GM12878 (cell line): Measurements from ENCODE around the gene AGBL4. TPM values are rescaled to one million over a fixed set of nuclear protein-coding genes. Genes with fewer than 3 reads are reported as not detected.

Experiments used
- ATAC-seq: fragments of 200-7000 bp; cut with Tn5 transposase; 3 replicates; pipeline ENCODE4 v1.9.1; 2020; ENCODE audit warnings: mild to moderate bottlenecking, moderate library complexity
- BruUV-seq: library from RNA; stranded (reverse); fragments of 400-500 nt; replicated peaks from 2 replicates; lab custom pipeline; 2021; lab: Mats Ljungman, UMichigan
- CTCF ChIA-PET: fragments of 300-600 bp; sonication (Branson Sonifier 250); formaldehyde crosslinking; extraction: SDS; loops from one replicate; lab custom pipeline; 2021; ENCODE audit warnings: inconsistent platforms; lab: Yijun Ruan, JAX
- POLR2A ChIA-PET: fragments of 350-600 bp; formaldehyde crosslinking; extraction: SDS; loops from one replicate; lab custom pipeline; 2021; ENCODE audit warnings: inconsistent platforms; lab: Charles Lee
- RAD21 ChIA-PET: fragments of 300-600 bp; sonication (Branson Sonifier 250); formaldehyde crosslinking; loops from one replicate; lab custom pipeline; 2023; ENCODE audit warnings: antibody characterized with exemption; ENCODE audit not compliant: unreplicated experiment; lab: Charles Lee
- SMC1A ChIA-PET: fragments of 300-600 bp; sonication (Branson Sonifier 250); formaldehyde crosslinking; loops from one replicate; lab custom pipeline; 2023; ENCODE audit not compliant: unreplicated experiment, uncharacterized antibody; lab: Charles Lee
- DNase-seq: peaks from one replicate; pipeline ENCODE4 v3.0.0-alpha.2; 2011; ENCODE audit warnings: low read depth, low spot score
- FAIRE-seq: peaks from 3 replicates; lab custom pipeline; 2011; peaks lifted over from hg19 to GRCh38; lab: Jason Lieb, UNC
- H2AFZ ChIP-seq: 2 replicates; pipeline ENCODE4 v1.6.0; 2011; ENCODE audit warnings: low read depth, low read length, control low read depth; ENCODE audit not compliant: control insufficient read depth
- H3K27ac ChIP-seq: 2 replicates; pipeline ENCODE4 v1.5.1; 2011; ENCODE audit warnings: control low read depth; ENCODE audit not compliant: control insufficient read depth, insufficient read depth
- H3K27me3 ChIP-seq, 2 experiments: replicated peaks in 1 of 2; 2 replicates each; pipeline versions ENCODE4 v1.6.0 to v1.6.1; 2011; ENCODE audit warnings: low read length in 1 of 2; ENCODE audit not compliant: control insufficient read depth in 2 of 2, insufficient read depth in 2 of 2
- H3K36me3 ChIP-seq, 2 experiments: 2 replicates each; pipeline ENCODE4 v1.5.1; 2011; ENCODE audit warnings: low read length in 1 of 2; ENCODE audit not compliant: control insufficient read depth in 2 of 2, insufficient read depth in 2 of 2
- H3K4me1 ChIP-seq: 2 replicates; pipeline ENCODE4 v1.6.1; 2011; ENCODE audit warnings: mild to moderate bottlenecking, low read length, moderate library complexity, mixed read lengths; ENCODE audit not compliant: control insufficient read depth, insufficient read depth
- H3K4me2 ChIP-seq: 2 replicates; pipeline ENCODE4 v1.6.0; 2011; ENCODE audit warnings: control low read depth; ENCODE audit not compliant: control insufficient read depth, insufficient read depth
- H3K4me3 ChIP-seq: fragments of 200-600 bp; sonication (generic); 2 replicates; pipeline ENCODE4 v1.5.1; 2016
- H3K79me2 ChIP-seq: 2 replicates; pipeline ENCODE4 v1.6.0; 2011; ENCODE audit warnings: low read length; ENCODE audit not compliant: control insufficient read depth, insufficient read depth
- H3K9ac ChIP-seq: 2 replicates; pipeline ENCODE4 v1.8.0; 2011; ENCODE audit warnings: low read length, control low read depth, mixed read lengths; ENCODE audit not compliant: control insufficient read depth, insufficient read depth
- H3K9me3 ChIP-seq: replicated peaks from 3 replicates; pipeline ENCODE4 v1.5.1; 2011; ENCODE audit warnings: mild to moderate bottlenecking, low read length; ENCODE audit not compliant: control insufficient read depth, insufficient read depth
- H4K20me1 ChIP-seq: 2 replicates; pipeline ENCODE4 v1.6.0; 2011; ENCODE audit not compliant: control insufficient read depth, insufficient read depth
- ATF7 ChIP-seq: fragments of 450-650 bp; IDR thresholded peaks from 2 replicates; pipeline ENCODE4 v1.6.1; 2016; ENCODE audit warnings: low read depth, mild to moderate bottlenecking
- BCL11A ChIP-seq: IDR thresholded peaks from 2 replicates; pipeline ENCODE4 v1.6.1; 2011; ENCODE audit warnings: low read depth, low read length
- CTCF ChIP-seq, 3 experiments: IDR thresholded peaks in 2 of 3; conservative IDR thresholded peaks in 1 of 3; 2 replicates each; pipeline ENCODE4 v1.5.1; 2011; ENCODE audit warnings: low read depth in 3 of 3, low read length in 3 of 3, mild to moderate bottlenecking in 3 of 3, control low read depth in 2 of 3, moderate library complexity in 2 of 3, inconsistent platforms in 1 of 3, mixed read lengths in 1 of 3; ENCODE audit not compliant: control insufficient read depth in 2 of 3, insufficient read depth in 1 of 3; ENCODE audit errors: extremely low read depth in 1 of 3
- DPF2 ChIP-seq: fragments of 450-650 bp; IDR thresholded peaks from 2 replicates; pipeline ENCODE4 v1.6.1; 2017; ENCODE audit warnings: mild to moderate bottlenecking
- E2F4 ChIP-seq: IDR thresholded peaks from 2 replicates; pipeline ENCODE4 v1.6.1; 2012; ENCODE audit warnings: low read depth, low read length, improper control_type of control experiment
- E2F8 ChIP-seq: fragments of 450-650 bp; IDR thresholded peaks from 2 replicates; pipeline ENCODE4 v1.6.1; 2018; ENCODE audit warnings: mild to moderate bottlenecking, low read depth, moderate library complexity; ENCODE audit not compliant: partially characterized antibody
- PML ChIP-seq: IDR thresholded peaks from 2 replicates; pipeline ENCODE4 v1.6.1; 2012; ENCODE audit warnings: low read length, inconsistent platforms
- PRDM15 ChIP-seq: fragments of 450-650 bp; formaldehyde crosslinking; IDR thresholded peaks from 2 replicates; pipeline ENCODE4 v1.4.0; 2020; ENCODE audit warnings: mild to moderate bottlenecking, moderate library complexity
- TARDBP ChIP-seq: IDR thresholded peaks from 2 replicates; pipeline ENCODE4 v1.6.1; 2016; ENCODE audit warnings: borderline replicate concordance
- TCF7 ChIP-seq: IDR thresholded peaks from 2 replicates; pipeline ENCODE4 v1.6.1; 2014; ENCODE audit warnings: antibody characterized with exemption, borderline replicate concordance
- WRNIP1 ChIP-seq: IDR thresholded peaks from 2 replicates; pipeline ENCODE4 v1.6.1; 2011; ENCODE audit warnings: low read depth, low read length, improper control_type of control experiment, borderline replicate concordance
- in situ Hi-C: fragments of 300-500 bp; cut with MboI; formaldehyde crosslinking; loops from 9 replicates; pipeline ENCODE4 v1.14.3; 2018; ENCODE audit warnings: mixed read lengths
- intact Hi-C: fragments of 100-400 bp; cut with micrococcal nuclease; formaldehyde crosslinking; loops from one replicate; pipeline ENCODE4 v1.14.2; 2022; ENCODE audit not compliant: unreplicated experiment
- polyA plus RNA-seq, 11 experiments: library from polyadenylated mRNA; depleted of rRNA in 4 of 11; unstranded in 6 of 11; stranded (reverse) in 5 of 11; fragments of >200 nt; fragmentation: Nextera tagmentation in 4 of 11; fragmentation: Illumina TruSeq in 1 of 11; extraction: Ambion mirVana in 4 of 11; extraction: Trizol in 1 of 11; gene quantifications; 1 replicate in 1 of 11; 2 replicates in 10 of 11; pipeline versions ENCODE4 v1.2.1 to v1.2.3, GENCODE V29; 2011 to 2016; ENCODE audit warnings: inconsistent platforms in 2 of 11, missing spikeins in 2 of 11, low read depth in 1 of 11
- total RNA-seq, 4 experiments: library from RNA; depleted of rRNA in 3 of 4; stranded (reverse); fragments of >200 nt in 3 of 4; fragmentation: Illumina TruSeq in 1 of 4; extraction: Trizol in 1 of 4; gene quantifications; 2 replicates each; pipeline versions ENCODE4 v1.2.1 to v1.2.3, GENCODE V29; 2013 to 2021
- TF ChIP-seq, protein P1 (sequence below): IDR thresholded peaks from 2 replicates; pipeline ENCODE4 v1.6.1; 2012; ENCODE audit warnings: low read depth, low read length, improper control_type of control experiment
- TF ChIP-seq, protein P2 (sequence below): fragments of 450-650 bp; conservative IDR thresholded peaks from 2 replicates; pipeline ENCODE4 v1.6.1; 2017; ENCODE audit warnings: mild to moderate bottlenecking, moderate library complexity

AGBL4 gene
- total and polyA plus RNA-seq, 10 of the 15 experiments (the other 5 are each of a cell fraction or from before 2014, with no cell fraction given) = 0.31 TPM; not detected in 9

- Histone ChIP-seq H2AFZ (no peak overlapping the region), H3K4me2 (no peak overlapping the region), H3K36me3 (no peaks in the 10 kb centered on the region), H4K20me1 (no peaks in the 10 kb centered on the region), H3K27me3 (no peaks in the 10 kb centered on the region), H3K4me3 (no peak overlapping the region), H3K4me1 (no peaks in the 10 kb centered on the region), H3K79me2 (no peaks in the 10 kb centered on the region), H3K9ac (no peak overlapping the region), H3K9me3 (no peaks in the 10 kb centered on the region), H3K27ac (no peak overlapping the region)
- no peak for FAIRE-seq
- in situ Hi-C loops = no loop called here
- POLR2A ChIA-PET = no interaction called here
- CTCF ChIA-PET = no interaction called here
- DNase-seq = no peak
- no peak for ATAC-seq
- intact Hi-C loops = no loop called here
- RAD21 ChIA-PET = no interaction called here
- SMC1A ChIA-PET = interaction anchor here (0.9 kb wide), 1 partner anchor 30 kb away, joined by 3 read pairs; no protein-coding TSS in a partner anchor
- no TSS peak for BruUV-seq
- TF ChIP-seq TARDBP = no peak
- no peak for TF ChIP-seq WRNIP1
- TF ChIP-seq DPF2 = no peak
- no peak for TF ChIP-seq BCL11A
- TF ChIP-seq, protein P1, sequence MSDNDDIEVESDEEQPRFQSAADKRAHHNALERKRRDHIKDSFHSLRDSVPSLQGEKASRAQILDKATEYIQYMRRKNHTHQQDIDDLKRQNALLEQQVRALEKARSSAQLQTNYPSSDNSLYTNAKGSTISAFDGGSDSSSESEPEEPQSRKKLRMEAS = no peak
- no peak for TF ChIP-seq CTCF (IDR thresholded peaks at IDR 0.05 in 2 of 3, conservative IDR thresholded peaks at IDR 0.05 in 1 of 3; ENCODE audit: control insufficient read depth in 2 of 3, extremely low read depth in 1 of 3, insufficient read depth in 1 of 3, low read depth in 3 of 3, low read length in 3 of 3)
- TF ChIP-seq PML = no peak
- TF ChIP-seq PRDM15 = no peak
- TF ChIP-seq ATF7 = no peak
- TF ChIP-seq E2F4 = no peak
- TF ChIP-seq TCF7 = no peak
- TF ChIP-seq, protein P2, sequence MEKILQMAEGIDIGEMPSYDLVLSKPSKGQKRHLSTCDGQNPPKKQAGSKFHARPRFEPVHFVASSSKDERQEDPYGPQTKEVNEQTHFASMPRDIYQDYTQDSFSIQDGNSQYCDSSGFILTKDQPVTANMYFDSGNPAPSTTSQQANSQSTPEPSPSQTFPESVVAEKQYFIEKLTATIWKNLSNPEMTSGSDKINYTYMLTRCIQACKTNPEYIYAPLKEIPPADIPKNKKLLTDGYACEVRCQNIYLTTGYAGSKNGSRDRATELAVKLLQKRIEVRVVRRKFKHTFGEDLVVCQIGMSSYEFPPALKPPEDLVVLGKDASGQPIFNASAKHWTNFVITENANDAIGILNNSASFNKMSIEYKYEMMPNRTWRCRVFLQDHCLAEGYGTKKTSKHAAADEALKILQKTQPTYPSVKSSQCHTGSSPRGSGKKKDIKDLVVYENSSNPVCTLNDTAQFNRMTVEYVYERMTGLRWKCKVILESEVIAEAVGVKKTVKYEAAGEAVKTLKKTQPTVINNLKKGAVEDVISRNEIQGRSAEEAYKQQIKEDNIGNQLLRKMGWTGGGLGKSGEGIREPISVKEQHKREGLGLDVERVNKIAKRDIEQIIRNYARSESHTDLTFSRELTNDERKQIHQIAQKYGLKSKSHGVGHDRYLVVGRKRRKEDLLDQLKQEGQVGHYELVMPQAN = no peak
- TF ChIP-seq E2F8 = no peak
These were observed 1463.2 kb downstream of the AGBL4 start for GRCh38 chr1:48560577-48560976.
